HG02759 (cell line): ENCODE results near the gene ABCA3.
A peak's percentile ranks its signal among the peaks of the same experiment; 100 is the strongest.

Experiments
- ATAC-seq: cut with Tn5 transposase; IDR thresholded peaks from one replicate; pipeline ENCODE4 v1.9.1; 2021; ENCODE audit warnings: mild to moderate bottlenecking, moderate library complexity; ENCODE audit not compliant: unreplicated experiment

The ABCA3 gene

GRCh38 chr16:2319606-2320005 lies 20.9 kb downstream of the ABCA3 start:
- no peak for ATAC-seq

DNA sequence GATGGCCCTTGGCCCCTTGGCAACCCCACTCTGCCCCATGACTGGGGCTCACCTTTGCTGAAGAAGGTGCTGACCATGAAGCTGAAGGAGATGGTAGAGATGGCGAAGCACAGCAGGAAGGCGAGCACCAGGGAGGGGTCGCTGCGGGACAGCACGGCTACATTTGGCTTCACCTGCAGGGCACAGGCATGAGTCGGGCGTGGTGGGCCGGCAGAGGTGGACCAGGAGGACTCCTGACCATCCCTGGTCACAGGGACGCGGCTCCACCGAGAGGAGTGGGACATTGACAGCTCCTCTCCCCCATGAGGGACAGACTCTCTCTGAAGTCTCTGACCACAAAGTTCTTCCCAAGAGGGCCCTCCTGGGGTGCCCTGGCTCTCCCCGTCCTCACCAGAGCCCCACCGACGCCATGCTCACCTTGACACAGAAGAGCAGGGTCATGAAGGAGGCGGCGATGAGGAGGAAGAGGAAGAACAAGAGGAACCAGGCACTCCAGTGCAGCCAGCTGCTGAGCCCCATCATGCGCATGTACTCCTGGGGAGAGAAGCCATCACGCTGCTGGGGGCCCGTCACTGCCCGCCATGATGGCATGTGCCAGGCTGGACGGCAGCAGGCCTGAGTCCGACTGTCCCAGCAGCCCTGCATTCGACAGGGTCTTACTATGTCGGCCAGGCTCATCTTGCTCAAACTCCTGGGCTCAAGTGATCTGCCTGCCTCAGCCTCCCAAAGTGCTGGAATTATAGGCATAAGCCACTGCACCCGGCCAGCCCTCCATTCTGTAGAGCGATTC lies 23.1 kb downstream of the ABCA3 start:
- no peak for ATAC-seq

- ATAC-seq, result no peak
Measured at GRCh38 chr16:2308089-2308962, 32.2 kb downstream of the ABCA3 start.

GRCh38 chr16:2299915-2300192 lies 40.7 kb downstream of the ABCA3 start:
- ATAC-seq, result no peak

DNA sequence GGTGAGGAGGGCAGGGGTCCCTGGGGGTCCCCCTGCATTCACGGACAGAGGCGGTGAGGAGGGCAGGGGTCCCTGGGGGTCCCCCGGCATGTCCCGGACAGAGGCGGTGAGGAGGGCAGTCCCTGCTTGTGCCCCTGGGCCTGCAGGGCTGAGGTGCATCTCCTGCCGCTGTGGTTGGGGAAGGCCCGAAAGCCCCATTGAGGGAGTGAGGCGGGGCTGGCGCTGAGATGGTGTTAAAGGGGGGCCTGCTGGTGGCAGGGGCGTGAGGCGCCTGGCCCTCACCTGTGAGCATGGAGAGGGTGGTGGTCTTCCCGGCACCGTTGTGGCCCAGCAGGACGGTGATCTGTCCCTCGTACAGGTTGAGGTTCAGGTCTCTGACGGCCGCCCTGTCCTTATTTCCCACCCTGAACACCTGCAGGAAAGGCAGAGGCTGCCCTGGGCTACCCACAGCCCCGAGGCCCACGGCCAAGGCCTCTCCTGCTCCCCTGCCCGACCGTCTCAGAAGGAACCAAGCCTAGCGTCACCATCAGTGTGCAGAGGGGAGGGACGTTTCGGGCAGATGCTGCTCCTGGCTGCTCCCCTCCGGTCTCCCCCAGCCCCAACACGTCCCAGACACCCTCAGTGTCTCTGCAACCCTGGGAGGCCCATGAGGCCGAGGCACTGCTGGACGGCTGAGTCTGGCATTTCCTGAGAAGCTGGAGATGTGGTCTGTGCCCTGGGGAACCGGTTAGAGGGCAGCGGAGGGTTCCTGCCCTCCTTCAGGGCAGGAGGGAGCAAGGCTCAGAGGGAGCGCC lies 41.2 kb downstream of the ABCA3 start:
- no peak for ATAC-seq

GRCh38 chr16:2298621-2299020 lies 41.9 kb downstream of the ABCA3 start:
- ATAC-seq, result no peak

GRCh38 chr16:2297506-2297860 lies 43.0 kb downstream of the ABCA3 start:
- no peak for ATAC-seq

DNA sequence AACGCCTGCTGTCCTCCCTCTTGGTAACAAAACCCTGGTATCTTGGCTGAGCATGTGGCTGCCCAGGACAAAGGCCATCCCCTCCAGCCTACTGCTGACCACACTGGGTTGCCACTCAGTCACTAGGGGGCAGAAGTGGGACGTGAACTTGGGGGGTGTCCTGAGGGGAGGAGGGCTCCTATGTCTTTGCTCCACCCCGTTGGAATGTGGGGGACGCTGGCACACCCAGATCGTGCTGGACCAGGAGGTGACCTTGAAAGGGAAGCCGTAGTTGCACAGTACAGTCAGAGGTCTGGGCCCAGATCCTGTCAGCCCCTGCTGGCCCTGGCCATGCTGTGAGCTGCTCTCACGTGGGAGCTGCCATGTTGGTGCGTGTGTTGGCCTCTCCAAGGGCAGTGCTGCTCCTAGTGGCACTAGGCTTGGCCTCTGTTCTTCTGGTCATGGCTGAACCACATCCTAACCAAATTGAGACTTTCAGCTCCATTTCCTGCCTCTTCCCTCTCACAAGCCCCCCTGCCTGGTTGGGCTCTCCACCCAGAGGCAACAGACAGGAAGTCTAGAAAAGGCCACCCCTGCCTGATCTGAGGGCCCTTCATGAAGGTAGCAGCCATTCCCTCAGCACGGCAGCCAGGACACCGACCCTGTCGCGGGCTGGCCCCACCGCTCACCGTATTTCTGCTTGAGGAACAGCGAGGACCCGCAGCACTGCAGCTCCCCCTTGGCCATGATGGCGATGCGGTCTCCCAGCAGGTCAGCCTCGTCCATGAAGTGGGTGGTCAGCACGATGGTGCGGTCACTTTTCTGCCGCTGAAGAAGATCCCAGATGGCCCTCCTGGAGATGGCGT lies 43.6 kb downstream of the ABCA3 start:
- ATAC-seq, result no peak

GRCh38 chr16:2295056-2295798 lies 45.3 kb downstream of the ABCA3 start:
- peak; percentile 71 for ATAC-seq

DNA sequence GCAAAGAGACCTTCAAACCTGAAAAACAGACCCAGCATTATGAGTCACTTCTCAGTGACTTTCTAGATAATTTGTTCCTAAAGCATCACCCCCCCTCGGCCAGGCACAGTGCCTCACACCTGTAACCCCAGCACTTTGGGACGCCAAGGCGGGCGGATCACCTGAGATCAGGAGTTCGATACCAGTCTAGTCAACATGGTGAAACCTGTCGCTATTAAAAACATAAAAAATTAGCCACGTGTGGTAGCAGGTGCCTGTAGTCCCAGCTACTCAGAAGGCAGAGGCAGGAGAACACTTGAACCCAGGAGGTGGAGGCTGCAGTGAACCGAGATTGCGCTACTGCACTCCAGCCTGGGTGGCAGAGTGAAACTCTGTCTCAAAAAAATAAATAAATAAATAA lies 48.3 kb downstream of the ABCA3 start:
- ATAC-seq, result no peak

DNA sequence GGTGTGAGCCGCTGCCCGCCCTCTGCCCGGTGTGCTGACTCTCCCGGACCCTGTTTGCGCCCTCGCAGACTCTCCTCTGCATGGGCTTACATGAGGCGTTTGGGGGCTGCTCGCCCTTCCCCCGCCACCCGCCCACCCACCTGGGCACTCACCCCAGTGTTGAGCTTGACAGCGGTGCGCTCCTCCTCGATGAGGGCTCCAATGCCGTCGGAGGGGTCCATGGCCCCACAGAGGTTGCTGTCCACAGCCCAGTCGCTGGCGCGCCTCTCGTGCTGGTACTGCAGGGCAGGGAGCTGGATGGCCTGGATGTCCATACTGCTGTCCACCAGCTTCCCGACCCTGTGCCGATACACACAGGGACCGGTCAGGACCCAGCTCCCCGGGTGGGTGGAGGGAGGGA lies 51.2 kb downstream of the ABCA3 start:
- ATAC-seq, result no peak

- no peak for ATAC-seq
Measured at GRCh38 chr16:2288726-2289125, 51.8 kb downstream of the ABCA3 start.

GRCh38 chr16:2287916-2288547 lies 52.5 kb downstream of the ABCA3 start:
- ATAC-seq, result no peak

GRCh38 chr16:2286550-2286949 lies 54.0 kb downstream of the ABCA3 start:
- ATAC-seq, result no peak

GRCh38 chr16:2285731-2286191 lies 54.8 kb downstream of the ABCA3 start:
- ATAC-seq, result no peak

DNA sequence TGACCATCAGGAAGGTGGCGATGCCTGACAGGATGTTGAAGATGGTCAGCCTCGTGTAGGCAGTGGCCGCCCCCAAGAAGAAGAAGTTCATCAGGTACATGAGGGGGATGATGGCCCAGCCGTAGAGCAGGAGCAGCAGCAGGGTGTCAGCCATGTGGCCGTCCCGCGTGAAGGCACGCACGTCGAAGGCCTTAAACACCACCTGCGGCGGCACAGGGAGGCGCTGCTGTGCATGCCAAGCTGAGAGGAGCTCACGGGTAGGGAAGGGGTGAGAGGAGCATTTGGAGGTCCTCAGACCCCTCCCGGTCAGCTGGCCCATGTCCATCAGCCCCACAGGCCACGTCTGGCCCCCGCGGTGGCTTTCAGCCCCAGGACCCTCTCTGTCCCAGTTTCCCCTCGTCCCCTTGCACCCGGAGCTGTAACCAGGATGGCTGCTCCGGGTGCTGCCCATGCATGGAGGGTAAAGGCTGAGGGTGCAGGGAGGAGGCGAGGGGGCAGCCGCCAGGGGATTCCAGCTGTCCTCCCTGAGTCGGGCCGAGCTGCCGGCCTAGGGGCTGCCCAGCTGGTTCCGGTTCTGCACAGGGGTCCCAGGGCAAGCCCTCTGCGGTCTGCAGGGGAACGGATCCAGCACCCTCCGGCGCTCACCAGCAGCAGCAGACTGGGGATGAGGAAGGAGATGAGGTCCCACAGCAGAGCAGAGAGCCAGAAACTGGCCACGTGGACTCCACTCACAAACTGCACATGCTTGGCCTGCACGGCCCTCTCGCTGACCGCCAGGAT lies 55.5 kb downstream of the ABCA3 start:
- no peak for ATAC-seq

GRCh38 chr16:2284001-2284770 lies 56.3 kb downstream of the ABCA3 start:
- ATAC-seq, result no peak
